Nephron progenitor cell (in vitro differentiated cells): Measurements from ENCODE around the gene FOXC1.
A peak's percentile ranks its signal among the peaks of the same experiment; 100 is the strongest.

ENCODE experiments used
- DNase-seq: peaks from one replicate; pipeline ENCODE4 v3.0.0; 2021
- H3K27ac Mint-ChIP-seq: 2 replicates; pipeline ENCODE4 v1.8.0; 2021; ENCODE audit warnings: mild to moderate bottlenecking, moderate library complexity, mixed read lengths
- H3K27me3 Mint-ChIP-seq: 2 replicates; pipeline ENCODE4 v1.8.0; 2021; ENCODE audit warnings: mild to moderate bottlenecking, low read depth, mixed read lengths; ENCODE audit not compliant: poor library complexity
- H3K36me3 Mint-ChIP-seq: 2 replicates; pipeline ENCODE4 v1.8.0; 2021; ENCODE audit warnings: low read depth, mixed read lengths
- H3K4me1 Mint-ChIP-seq: 2 replicates; pipeline ENCODE4 v1.8.0; 2021; ENCODE audit warnings: mixed read lengths
- H3K4me3 Mint-ChIP-seq: 2 replicates; pipeline ENCODE4 v1.8.0; 2021; ENCODE audit warnings: mild to moderate bottlenecking, moderate library complexity, mixed read lengths
- H3K9me3 Mint-ChIP-seq: 2 replicates; pipeline ENCODE4 v1.8.0; 2021; ENCODE audit warnings: mild to moderate bottlenecking, moderate library complexity, mixed read lengths
- TF ChIP-seq, protein P1 (sequence below): fragments of 200-600 bp; sonication (generic); IDR thresholded peaks from 2 replicates; pipeline ENCODE4 v1.5.0; 2021; ENCODE audit warnings: antibody characterized with exemption

FOXC1 gene

GRCh38 chr6:1624058-1624850, 14.5 kb downstream of the FOXC1 start:
- TF ChIP-seq, protein P1, sequence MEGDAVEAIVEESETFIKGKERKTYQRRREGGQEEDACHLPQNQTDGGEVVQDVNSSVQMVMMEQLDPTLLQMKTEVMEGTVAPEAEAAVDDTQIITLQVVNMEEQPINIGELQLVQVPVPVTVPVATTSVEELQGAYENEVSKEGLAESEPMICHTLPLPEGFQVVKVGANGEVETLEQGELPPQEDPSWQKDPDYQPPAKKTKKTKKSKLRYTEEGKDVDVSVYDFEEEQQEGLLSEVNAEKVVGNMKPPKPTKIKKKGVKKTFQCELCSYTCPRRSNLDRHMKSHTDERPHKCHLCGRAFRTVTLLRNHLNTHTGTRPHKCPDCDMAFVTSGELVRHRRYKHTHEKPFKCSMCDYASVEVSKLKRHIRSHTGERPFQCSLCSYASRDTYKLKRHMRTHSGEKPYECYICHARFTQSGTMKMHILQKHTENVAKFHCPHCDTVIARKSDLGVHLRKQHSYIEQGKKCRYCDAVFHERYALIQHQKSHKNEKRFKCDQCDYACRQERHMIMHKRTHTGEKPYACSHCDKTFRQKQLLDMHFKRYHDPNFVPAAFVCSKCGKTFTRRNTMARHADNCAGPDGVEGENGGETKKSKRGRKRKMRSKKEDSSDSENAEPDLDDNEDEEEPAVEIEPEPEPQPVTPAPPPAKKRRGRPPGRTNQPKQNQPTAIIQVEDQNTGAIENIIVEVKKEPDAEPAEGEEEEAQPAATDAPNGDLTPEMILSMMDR, result no peak
- no peaks in the 10 kb centered on the region for H3K36me3 Mint-ChIP-seq
- DNase-seq, result peak; percentile 71
- H3K27me3 Mint-ChIP-seq, result peaks cover 32% of the 10 kb centered on the region
- peak overlapping the region; percentile 75 for H3K4me3 Mint-ChIP-seq
- H3K9me3 Mint-ChIP-seq, result no peaks in the 10 kb centered on the region
- H3K4me1 Mint-ChIP-seq, result peaks cover 76% of the 10 kb centered on the region
- H3K27ac Mint-ChIP-seq, result no peak overlapping the region

- Mint-ChIP-seq H3K36me3 (no peaks in the 10 kb centered on the region), H3K9me3 (no peaks in the 10 kb centered on the region), H3K4me3 (peak overlapping the region; percentile 83), H3K4me1 (peaks cover 85% of the 10 kb centered on the region), H3K27me3 (peaks cover 31% of the 10 kb centered on the region), H3K27ac (no peak overlapping the region)
- TF ChIP-seq, protein P1, result no peak
- DNase-seq, result peak; percentile 68
These were observed 15.4 kb downstream of the FOXC1 start for GRCh38 chr6:1624851-1625781.

DNA sequence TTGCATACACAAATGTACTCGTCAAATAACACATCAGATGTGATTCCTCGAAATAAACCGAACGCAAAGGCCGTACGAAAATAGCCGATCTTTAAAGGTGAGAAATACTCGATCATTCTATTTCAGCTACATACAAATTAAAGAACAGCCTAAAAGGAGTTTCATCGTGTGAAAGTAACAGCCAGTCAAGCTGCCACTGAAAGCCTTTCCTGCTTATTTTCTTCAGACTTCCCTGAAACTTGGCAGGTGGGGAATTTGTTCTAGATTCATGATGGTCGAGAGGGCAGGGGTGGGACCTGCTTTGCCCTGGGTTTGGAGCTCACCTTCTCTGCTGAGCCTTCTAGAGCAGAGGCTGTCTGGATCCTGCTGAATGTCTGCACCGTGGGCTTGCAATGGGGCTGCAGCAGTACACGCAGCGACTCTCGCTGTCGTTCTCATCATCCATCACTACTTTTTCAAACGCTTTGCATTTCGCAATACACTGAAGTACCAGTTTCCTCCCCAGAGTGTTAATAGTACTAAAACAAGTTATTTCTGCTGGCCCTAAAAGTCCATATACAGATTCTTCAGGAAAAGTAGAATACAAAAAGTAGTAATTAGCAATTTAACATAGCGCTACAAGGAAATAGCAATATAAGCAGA, 16.2 kb downstream of the FOXC1 start:
- peak overlapping the region; percentile 83 for H3K4me3 Mint-ChIP-seq
- no peak for DNase-seq
- no peaks in the 10 kb centered on the region for H3K9me3 Mint-ChIP-seq
- peaks cover 28% of the 10 kb centered on the region for H3K27me3 Mint-ChIP-seq
- TF ChIP-seq, protein P1, result no peak
- peaks cover 91% of the 10 kb centered on the region for H3K4me1 Mint-ChIP-seq
- H3K36me3 Mint-ChIP-seq, result no peaks in the 10 kb centered on the region
- no peak overlapping the region for H3K27ac Mint-ChIP-seq

DNA sequence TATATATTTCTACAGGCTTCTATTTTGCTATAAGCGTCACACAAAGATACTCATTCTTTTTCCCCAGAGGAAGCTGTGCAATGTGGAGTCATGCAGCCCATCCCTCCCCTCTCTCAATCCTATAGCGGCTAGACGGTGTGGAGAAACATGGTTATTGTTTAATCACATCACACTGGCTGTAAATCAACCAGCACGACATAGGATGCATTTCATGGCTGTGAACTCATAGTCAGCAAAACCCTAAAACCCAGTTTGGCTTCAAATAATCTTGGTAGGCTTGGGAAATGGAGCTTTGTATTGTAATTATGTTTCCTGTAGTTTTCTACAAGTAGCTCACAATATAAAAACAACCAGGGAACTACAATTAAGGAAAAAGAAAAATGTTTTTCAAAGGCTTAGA, 16.8 kb downstream of the FOXC1 start:
- Mint-ChIP-seq H3K9me3 (no peaks in the 10 kb centered on the region), H3K27ac (no peak overlapping the region), H3K36me3 (peaks cover 2% of the 10 kb centered on the region), H3K27me3 (peaks cover 28% of the 10 kb centered on the region), H3K4me3 (peak overlapping the region; percentile 83), H3K4me1 (peaks cover 86% of the 10 kb centered on the region)
- TF ChIP-seq, protein P1, result no peak
- DNase-seq, result no peak

- no peak overlapping the region for H3K27ac Mint-ChIP-seq
- H3K36me3 Mint-ChIP-seq, result peaks cover 17% of the 10 kb centered on the region
- peaks cover 13% of the 10 kb centered on the region for H3K27me3 Mint-ChIP-seq
- peaks cover 71% of the 10 kb centered on the region for H3K4me1 Mint-ChIP-seq
- H3K9me3 Mint-ChIP-seq, result no peaks in the 10 kb centered on the region
- DNase-seq, result no peak
- peak overlapping the region; percentile 1 for H3K4me3 Mint-ChIP-seq
- TF ChIP-seq, protein P1, result no peak
These were observed 18.3 kb downstream of the FOXC1 start for GRCh38 chr6:1627827-1628560.
